ENCODE data around the gene RBMS3. TPM values are rescaled to one million over a fixed set of nuclear protein-coding genes. Genes with fewer than 3 reads are reported as not detected.

Gene RBMS3
- total RNA-seq, 1 experiment from 2014 or later: 0.42 TPM

GRCh38 chr3:29914861-29915524, 634.1 kb downstream of the RBMS3 start (continued):
- TF ChIP-seq SP1 (IDR thresholded peaks at IDR 0.05; ENCODE audit: low read depth) (no peak), POLR2A (IDR thresholded peaks at IDR 0.05; ENCODE audit: borderline replicate concordance, extremely low read depth, insufficient read depth, insufficient read length) (no peak), ATF3 (IDR thresholded peaks at IDR 0.05) (no peak), REST (IDR thresholded peaks at IDR 0.05; ENCODE audit: low read depth) (no peak), EGR1 (IDR thresholded peaks at IDR 0.05; ENCODE audit: low read depth) (no peak), MAX (IDR thresholded peaks at IDR 0.05) (no peak), EZH2 (IDR thresholded peaks at IDR 0.05) (no peak), JUND (IDR thresholded peaks at IDR 0.05) (no peak), YY1 (IDR thresholded peaks at IDR 0.05; ENCODE audit: extremely low read depth, insufficient replicate concordance, low read depth, low read length) (no peak), ELF1 (IDR thresholded peaks at IDR 0.05; ENCODE audit: borderline replicate concordance, low read depth) (no peak)

- Histone ChIP-seq H3K4me2 (ENCODE audit: low read length) (no peak overlapping the region), H3K4me3 (replicated peaks in 1 of 2; ENCODE audit: low read depth in 1 of 2, low read length in 2 of 2) (no peak overlapping the region), H3K4me1 (ENCODE audit: control insufficient read depth in 1 of 2, insufficient read depth in 2 of 2, low read length in 2 of 2) (peaks cover 4 to 14% of the 10 kb centered on the region in 2 experiments; a peak in 3 of 4 replicates), H3K9me3 (ENCODE audit: control insufficient read depth in 1 of 2, insufficient read depth in 1 of 2, low read depth in 1 of 2, low read length in 2 of 2) (no peaks in the 10 kb centered on the region), H3K9me2 (ENCODE audit: insufficient read depth) (no peaks in the 10 kb centered on the region), H2AFZ (ENCODE audit: low read depth, low read length, poor library complexity, severe bottlenecking) (no peak overlapping the region), H3K79me2 (ENCODE audit: insufficient read depth, low read length) (no peaks in the 10 kb centered on the region), H4K20me1 (ENCODE audit: insufficient read depth) (no peaks in the 10 kb centered on the region), H3K9ac (ENCODE audit: low read length) (no peak overlapping the region), H3K36me3 (ENCODE audit: control insufficient read depth in 1 of 2, insufficient read depth in 2 of 2, low read length in 2 of 2) (no peaks in the 10 kb centered on the region), H3K27me3 (ENCODE audit: insufficient read depth, low read length) (peaks cover 13% of the 10 kb centered on the region; the same call in 1 of the 2 replicates), H3K27ac (ENCODE audit: low read depth, low read length) (no peak overlapping the region)
- no TSS peak for BruUV-seq (replicated peaks)
- ChIA-PET POLR2A (no interaction called here), CTCF (no interaction called here), RAD21 (ENCODE audit: low non-redundant PET in 1 of 2, low total read pairs in 2 of 2, uncharacterized antibody in 2 of 2, unreplicated experiment in 2 of 2) (no interaction called here)
- intact Hi-C loops (cut with micrococcal nuclease): no loop called here
- DNase-seq (ENCODE audit: low read depth, low spot score) (no peak), ATAC-seq (no peak)
- TF ChIP-seq ZFX (IDR thresholded peaks at IDR 0.05) (no peak), JUND (IDR thresholded peaks at IDR 0.05) (no peak), FOSL1 (IDR thresholded peaks at IDR 0.05; ENCODE audit: low read depth) (no peak), EGR1 (IDR thresholded peaks at IDR 0.05; ENCODE audit: low read depth) (no peak), RAD21 (IDR thresholded peaks at IDR 0.05; ENCODE audit: low read depth) (no peak), SIN3A (IDR thresholded peaks at IDR 0.05; ENCODE audit: low read depth) (no peak), CTCF (IDR thresholded peaks at IDR 0.05 in 2 of 3, conservative IDR thresholded peaks at IDR 0.05 in 1 of 3; ENCODE audit: borderline replicate concordance in 1 of 3, insufficient read depth in 1 of 3, low read depth in 2 of 3, low read length in 2 of 3) (no peak), ATF3 (IDR thresholded peaks at IDR 0.05) (no peak), REST (IDR thresholded peaks at IDR 0.05; ENCODE audit: low read depth) (no peak)
Observed at GRCh38 chr3:29919571-29919970, 638.7 kb downstream of the RBMS3 start.

All from HCT116 (cell line).